ENCODE measurements around the gene CDK5RAP1.

CDK5RAP1 gene

DNA sequence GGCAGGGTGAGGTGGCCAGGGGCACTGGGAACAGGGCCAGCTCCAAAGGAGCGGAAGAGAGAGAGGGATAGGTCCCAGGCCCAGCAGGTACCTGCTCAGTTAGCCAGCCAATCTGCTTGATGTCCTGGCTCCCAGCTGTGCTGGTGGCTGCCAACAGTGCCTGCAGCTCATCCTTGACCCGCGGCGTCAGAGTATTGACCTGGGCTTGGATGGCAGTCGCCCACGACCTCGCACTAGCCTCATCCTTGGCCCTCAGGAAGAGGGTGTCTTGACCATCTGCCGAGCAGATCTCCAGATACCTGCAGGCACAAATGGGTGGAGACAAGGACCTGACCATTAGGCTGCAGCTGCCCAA, 11.1 kb upstream of the CDK5RAP1 start:
- no peak overlapping the region for H3K4me2 ChIP-seq (ENCODE audit: low read length)
- peaks cover 24% of the 10 kb centered on the region for H3K36me3 ChIP-seq (ENCODE audit: control insufficient read depth, low read length)
- no peaks in the 10 kb centered on the region for H4K20me1 ChIP-seq (ENCODE audit: control insufficient read depth, insufficient read depth, low read depth, low read length)
- no peak overlapping the region for H3K4me3 ChIP-seq (ENCODE audit: low read length)
- H3K79me2 ChIP-seq (ENCODE audit: control insufficient read depth, low read length): 0 out of 2 replicates have a peak, but pooled peaks cover 2% of the 10 kb centered on the region
- TF ChIP-seq CTCF (IDR thresholded peaks at IDR 0.05; ENCODE audit: low read depth, low read length, poor library complexity, severe bottlenecking) (no peak), EZH2phosphoT487 (IDR thresholded peaks at IDR 0.05; ENCODE audit: borderline replicate concordance, low read length) (no peak)
- peaks cover 9% of the 10 kb centered on the region; the same call in 1 of the 2 replicates for H3F3A ChIP-seq (ENCODE audit: control insufficient read depth, insufficient read depth)
- no peaks in the 10 kb centered on the region for H3K9me2 ChIP-seq (replicated peaks; ENCODE audit: control insufficient read depth, low read length)
- H3K27ac ChIP-seq (ENCODE audit: low read depth, low read length): no peak overlapping the region
- H3K9me3 ChIP-seq (ENCODE audit: control insufficient read depth, insufficient read depth, low read length): no peaks in the 10 kb centered on the region
- H3K4me1 ChIP-seq (ENCODE audit: control insufficient read depth, low read length): peaks cover 26% of the 10 kb centered on the region
- no peaks in the 10 kb centered on the region for H3K27me3 ChIP-seq (ENCODE audit: control insufficient read depth, low read length)

DNA sequence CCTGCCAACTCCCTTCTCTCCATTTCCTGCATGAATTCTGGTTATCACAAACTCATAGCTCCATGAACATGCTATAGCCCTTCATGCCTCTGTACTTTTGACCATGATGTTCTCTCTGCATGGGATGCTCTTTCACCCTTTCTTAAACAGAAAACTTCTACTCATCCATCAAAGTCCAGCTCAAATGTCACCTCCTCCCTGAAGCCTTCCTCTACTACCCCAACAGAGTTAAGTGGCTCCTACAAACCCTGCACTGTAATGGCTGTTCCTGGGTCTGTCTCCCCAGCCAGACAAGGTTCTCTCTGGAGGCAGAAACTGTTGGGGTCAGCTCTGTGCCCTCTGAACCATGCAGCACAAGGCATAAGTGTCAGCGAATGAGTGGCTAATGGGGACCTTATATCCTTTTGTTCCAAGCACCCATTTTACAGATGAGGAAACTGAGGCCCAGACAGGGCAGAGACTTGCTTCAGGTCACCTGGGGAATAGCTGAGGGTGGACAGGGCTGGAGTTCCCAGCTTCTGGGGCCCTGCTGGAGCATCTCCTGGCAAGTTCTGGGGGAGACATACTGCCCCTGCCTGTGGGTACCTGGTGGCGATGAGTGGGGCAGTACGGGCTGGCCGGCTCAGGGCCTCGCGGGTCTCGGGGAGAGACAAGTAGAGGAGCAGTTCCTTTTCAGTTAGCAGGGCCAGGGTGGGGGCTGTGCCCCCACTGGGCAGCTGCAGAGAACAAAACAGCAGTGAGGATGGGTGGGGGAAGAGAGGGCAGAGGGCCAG, 10.6 kb upstream of the CDK5RAP1 start:
- H3K9me3 ChIP-seq (ENCODE audit: control insufficient read depth, insufficient read depth, low read length): no peaks in the 10 kb centered on the region
- no peaks in the 10 kb centered on the region for H3K9me2 ChIP-seq (replicated peaks; ENCODE audit: control insufficient read depth, low read length)
- H3F3A ChIP-seq (ENCODE audit: control insufficient read depth, insufficient read depth): peaks cover 9% of the 10 kb centered on the region; the same call in 1 of the 2 replicates
- H3K36me3 ChIP-seq (ENCODE audit: control insufficient read depth, low read length): peaks cover 25% of the 10 kb centered on the region
- no peaks in the 10 kb centered on the region for H4K20me1 ChIP-seq (ENCODE audit: control insufficient read depth, insufficient read depth, low read depth, low read length)
- no peaks in the 10 kb centered on the region for H3K27me3 ChIP-seq (ENCODE audit: control insufficient read depth, low read length)
- no peak overlapping the region for H3K27ac ChIP-seq (ENCODE audit: low read depth, low read length)
- peaks cover 26% of the 10 kb centered on the region for H3K4me1 ChIP-seq (ENCODE audit: control insufficient read depth, low read length)
- no peak overlapping the region for H3K4me3 ChIP-seq (ENCODE audit: low read length)
- H3K79me2 ChIP-seq (ENCODE audit: control insufficient read depth, low read length): 0 out of 2 replicates have a peak, but pooled peaks cover 2% of the 10 kb centered on the region
- no peak for TF ChIP-seq EZH2phosphoT487 (IDR thresholded peaks at IDR 0.05; ENCODE audit: borderline replicate concordance, low read length)
- TF ChIP-seq CTCF (IDR thresholded peaks at IDR 0.05; ENCODE audit: low read depth, low read length, poor library complexity, severe bottlenecking): no peak
- H3K4me2 ChIP-seq (ENCODE audit: low read length): no peak overlapping the region

DNA sequence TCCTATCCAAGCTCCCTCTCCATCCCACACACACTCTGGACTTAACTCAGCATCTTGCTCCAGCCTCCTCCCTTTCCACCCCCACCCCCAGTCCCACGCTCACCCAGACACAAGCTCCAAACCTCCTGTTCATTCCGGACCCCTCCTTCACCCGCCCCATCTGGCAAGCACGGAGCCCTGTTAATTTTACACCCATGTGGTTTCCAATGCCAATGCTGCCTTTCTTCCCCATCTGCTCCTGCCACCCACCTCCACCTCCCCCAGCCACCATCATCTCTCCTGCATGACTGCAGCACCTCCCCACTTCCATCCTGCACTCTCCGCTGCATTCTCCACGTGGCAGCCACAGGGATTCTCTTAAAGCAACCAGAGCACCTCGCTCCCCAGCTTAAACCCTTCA, 9.9 kb upstream of the CDK5RAP1 start:
- no peak overlapping the region for H3K27ac ChIP-seq (ENCODE audit: low read depth, low read length)
- H3K4me2 ChIP-seq (ENCODE audit: low read length): no peak overlapping the region
- H3F3A ChIP-seq (ENCODE audit: control insufficient read depth, insufficient read depth): peaks cover 9% of the 10 kb centered on the region; the same call in 1 of the 2 replicates
- no peak for TF ChIP-seq CTCF (IDR thresholded peaks at IDR 0.05; ENCODE audit: low read depth, low read length, poor library complexity, severe bottlenecking)
- peaks cover 26% of the 10 kb centered on the region for H3K4me1 ChIP-seq (ENCODE audit: control insufficient read depth, low read length)
- H3K36me3 ChIP-seq (ENCODE audit: control insufficient read depth, low read length): peaks cover 25% of the 10 kb centered on the region
- no peaks in the 10 kb centered on the region for H3K27me3 ChIP-seq (ENCODE audit: control insufficient read depth, low read length)
- H4K20me1 ChIP-seq (ENCODE audit: control insufficient read depth, insufficient read depth, low read depth, low read length): no peaks in the 10 kb centered on the region
- no peak overlapping the region for H3K4me3 ChIP-seq (ENCODE audit: low read length)
- H3K79me2 ChIP-seq (ENCODE audit: control insufficient read depth, low read length): 0 out of 2 replicates have a peak, but pooled peaks cover 2% of the 10 kb centered on the region
- H3K9me3 ChIP-seq (ENCODE audit: control insufficient read depth, insufficient read depth, low read length): no peaks in the 10 kb centered on the region
- H3K9me2 ChIP-seq (replicated peaks; ENCODE audit: control insufficient read depth, low read length): no peaks in the 10 kb centered on the region
